ENCODE measurements around the gene FEM1C.
A peak's percentile ranks its signal among the peaks of the same experiment; 100 is the strongest.

FEM1C gene

GRCh38 chr5:115557667-115558387 lies 13.3 kb upstream of the FEM1C start:
- 57 to 63% methylated on average over 2 to 3 of the region's 3 CpGs for WGBS, 2 experiments (ENCODE audit: insufficient coverage in 2 of 2)
- Histone ChIP-seq H3K4me1 (ENCODE audit: control insufficient read depth, insufficient read depth, low read length, poor library complexity, severe bottlenecking) (peaks cover 7% of the 10 kb centered on the region), H3K36me3 (ENCODE audit: control insufficient read depth, insufficient read depth, low read length) (no peaks in the 10 kb centered on the region), H3K4me3 (ENCODE audit: extremely low read depth, insufficient read depth, low read length, poor library complexity, severe bottlenecking) (no peak overlapping the region), H3K9me3 (ENCODE audit: control insufficient read depth, low read length) (no peaks in the 10 kb centered on the region), H3K27ac (ENCODE audit: low read depth, low read length, severe bottlenecking) (peak overlapping the region; percentile 42)

- no peaks in the 10 kb centered on the region for H3K9me3 ChIP-seq (ENCODE audit: control insufficient read depth, low read length)
- H3K27ac ChIP-seq (ENCODE audit: low read depth, low read length, severe bottlenecking) = no peak overlapping the region
- H3K4me3 ChIP-seq (ENCODE audit: extremely low read depth, insufficient read depth, low read length, poor library complexity, severe bottlenecking) = no peak overlapping the region
- no peaks in the 10 kb centered on the region for H3K36me3 ChIP-seq (ENCODE audit: control insufficient read depth, insufficient read depth, low read length)
- WGBS, 2 experiments (ENCODE audit: insufficient coverage in 2 of 2) = 87 to 100% methylated on average over 2 of the region's 2 CpGs
- H3K4me1 ChIP-seq (ENCODE audit: control insufficient read depth, insufficient read depth, low read length, poor library complexity, severe bottlenecking) = peaks cover 7% of the 10 kb centered on the region
Observed at GRCh38 chr5:115556276-115556675, 11.7 kb upstream of the FEM1C start.

DNA sequence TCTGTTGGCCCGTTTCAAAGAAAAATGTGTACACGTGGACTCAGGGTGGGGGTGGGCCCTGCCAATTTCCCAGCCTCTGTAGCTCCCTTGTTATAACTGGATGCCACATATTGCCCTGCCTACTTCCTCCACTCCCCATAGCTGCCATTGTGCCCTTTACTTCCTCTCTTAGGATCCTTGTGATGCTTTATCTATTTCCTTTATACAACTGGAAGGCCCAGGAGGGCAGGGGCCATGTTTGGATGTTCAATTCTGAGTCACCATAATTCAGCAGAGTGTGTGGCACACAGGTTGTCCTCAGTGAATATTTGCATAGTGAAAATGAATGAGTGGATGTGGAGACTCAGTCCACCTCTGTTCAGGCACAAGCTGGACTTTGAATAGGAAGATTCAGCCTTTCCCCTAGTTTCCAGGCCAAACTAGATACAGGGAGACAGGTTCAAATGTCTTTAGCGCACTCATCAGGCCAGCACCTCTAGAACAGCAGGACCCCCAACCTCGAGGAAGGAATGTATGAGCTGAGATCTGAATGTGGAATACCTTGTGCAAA lies 10.6 kb upstream of the FEM1C start:
- no peak overlapping the region for H3K27ac ChIP-seq (ENCODE audit: low read depth, low read length, severe bottlenecking)
- 95 to 96% methylated on average over 2 to 3 of the region's 4 CpGs for WGBS, 2 experiments (ENCODE audit: insufficient coverage in 2 of 2)
- no peaks in the 10 kb centered on the region for H3K9me3 ChIP-seq (ENCODE audit: control insufficient read depth, low read length)
- H3K4me1 ChIP-seq (ENCODE audit: control insufficient read depth, insufficient read depth, low read length, poor library complexity, severe bottlenecking) = peaks cover 7% of the 10 kb centered on the region
- H3K4me3 ChIP-seq (ENCODE audit: extremely low read depth, insufficient read depth, low read length, poor library complexity, severe bottlenecking) = no peak overlapping the region
- no peaks in the 10 kb centered on the region for H3K36me3 ChIP-seq (ENCODE audit: control insufficient read depth, insufficient read depth, low read length)

DNA sequence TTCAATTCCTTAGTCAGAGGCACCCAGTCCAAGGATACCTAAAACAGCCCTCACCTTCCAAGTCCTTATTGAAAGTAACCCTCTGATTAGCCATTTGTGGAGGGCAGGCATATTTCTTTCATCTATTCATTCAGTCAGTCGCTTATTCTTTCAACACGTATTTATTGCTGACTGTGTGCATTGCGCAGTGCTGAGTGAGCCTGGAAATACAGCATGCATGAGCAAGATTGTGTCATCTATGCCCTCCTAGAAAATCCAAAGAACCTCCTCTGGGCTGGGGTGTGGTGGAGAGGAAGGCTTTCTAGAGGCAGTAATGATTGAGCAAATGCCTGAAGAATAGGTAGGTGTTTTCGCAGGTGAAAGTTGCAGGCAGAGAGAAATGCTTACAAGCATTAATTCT lies 8.5 kb upstream of the FEM1C start:
- Histone ChIP-seq H3K36me3 (ENCODE audit: control insufficient read depth, insufficient read depth, low read length) (no peaks in the 10 kb centered on the region), H3K4me3 (ENCODE audit: extremely low read depth, insufficient read depth, low read length, poor library complexity, severe bottlenecking) (no peak overlapping the region), H3K9me3 (ENCODE audit: control insufficient read depth, low read length) (no peaks in the 10 kb centered on the region), H3K4me1 (ENCODE audit: control insufficient read depth, insufficient read depth, low read length, poor library complexity, severe bottlenecking) (peaks cover 6% of the 10 kb centered on the region), H3K27ac (ENCODE audit: low read depth, low read length, severe bottlenecking) (no peak overlapping the region)
- 92 to 94% methylated on average over 3 to 4 of the region's 4 CpGs for WGBS, 2 experiments (ENCODE audit: insufficient coverage in 2 of 2)

- no peak overlapping the region for H3K27ac ChIP-seq (ENCODE audit: low read depth, low read length, severe bottlenecking)
- H3K4me3 ChIP-seq (ENCODE audit: extremely low read depth, insufficient read depth, low read length, poor library complexity, severe bottlenecking) = no peak overlapping the region
- WGBS, 2 experiments (ENCODE audit: insufficient coverage in 2 of 2) = 78 to 85% methylated on average over 3 to 4 of the region's 4 CpGs
- no peaks in the 10 kb centered on the region for H3K36me3 ChIP-seq (ENCODE audit: control insufficient read depth, insufficient read depth, low read length)
- H3K4me1 ChIP-seq (ENCODE audit: control insufficient read depth, insufficient read depth, low read length, poor library complexity, severe bottlenecking) = no peaks in the 10 kb centered on the region
- H3K9me3 ChIP-seq (ENCODE audit: control insufficient read depth, low read length) = peaks cover 2% of the 10 kb centered on the region
Observed at GRCh38 chr5:115551415-115551814, 6.8 kb upstream of the FEM1C start.

- H3K9me3 ChIP-seq (ENCODE audit: control insufficient read depth, low read length) = peaks cover 13% of the 10 kb centered on the region
- WGBS, 2 experiments (ENCODE audit: insufficient coverage in 2 of 2) = 10 to 20% methylated on average over 1 to 3 of the region's 3 CpGs
Observed at GRCh38 chr5:115549154-115549553, 4.6 kb upstream of the FEM1C start.

GRCh38 chr5:115548683-115549082 lies 4.1 kb upstream of the FEM1C start:
- Histone ChIP-seq H3K4me3 (ENCODE audit: extremely low read depth, insufficient read depth, low read length, poor library complexity, severe bottlenecking) (no peak overlapping the region), H3K9me3 (ENCODE audit: control insufficient read depth, low read length) (peaks cover 13% of the 10 kb centered on the region), H3K4me1 (ENCODE audit: control insufficient read depth, insufficient read depth, low read length, poor library complexity, severe bottlenecking) (no peaks in the 10 kb centered on the region), H3K36me3 (ENCODE audit: control insufficient read depth, insufficient read depth, low read length) (no peaks in the 10 kb centered on the region), H3K27ac (ENCODE audit: low read depth, low read length, severe bottlenecking) (no peak overlapping the region)
- WGBS, 2 experiments (ENCODE audit: insufficient coverage in 2 of 2) = 100% methylated on average over 2 of the region's 4 CpGs; no CpG with 5 or more reads in 1 of the 2 experiments

More at GRCh38 chr5:115549154-115549553, 4.6 kb upstream of the FEM1C start:
- H3K4me1 ChIP-seq (ENCODE audit: control insufficient read depth, insufficient read depth, low read length, poor library complexity, severe bottlenecking) = no peaks in the 10 kb centered on the region
- H3K36me3 ChIP-seq (ENCODE audit: control insufficient read depth, insufficient read depth, low read length) = no peaks in the 10 kb centered on the region
- no peak overlapping the region for H3K4me3 ChIP-seq (ENCODE audit: extremely low read depth, insufficient read depth, low read length, poor library complexity, severe bottlenecking)
- no peak overlapping the region for H3K27ac ChIP-seq (ENCODE audit: low read depth, low read length, severe bottlenecking)

DNA sequence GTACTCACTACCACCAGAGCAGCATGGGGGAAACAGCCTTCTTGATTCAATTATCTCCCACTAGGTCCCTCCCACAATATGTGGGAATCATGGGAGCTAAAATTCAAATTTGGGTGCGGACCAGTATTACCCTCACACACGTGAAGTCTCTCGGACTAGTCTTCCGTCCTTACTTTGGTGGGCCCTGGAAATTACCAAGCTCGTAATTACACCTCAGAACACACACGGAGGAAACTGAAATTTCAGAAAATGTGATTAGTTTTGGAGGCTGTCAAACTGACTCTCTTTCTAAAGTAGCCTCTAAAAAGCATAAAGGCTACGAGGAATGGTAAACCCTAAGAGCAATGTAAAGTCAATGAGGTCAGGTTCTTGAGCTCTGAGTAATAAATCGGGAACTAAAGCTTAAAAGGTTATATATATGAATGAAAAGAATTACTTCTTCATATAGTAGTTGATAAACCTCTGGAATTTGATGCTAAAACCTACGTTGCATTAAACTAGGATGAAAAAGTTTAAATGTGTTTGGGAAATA lies 842 bp upstream of the FEM1C start:
- Histone ChIP-seq H3K4me1 (ENCODE audit: control insufficient read depth, insufficient read depth, low read length, poor library complexity, severe bottlenecking) (no peaks in the 10 kb centered on the region), H3K27ac (ENCODE audit: low read depth, low read length, severe bottlenecking) (peak overlapping the region; percentile 70), H3K4me3 (ENCODE audit: extremely low read depth, insufficient read depth, low read length, poor library complexity, severe bottlenecking) (peak overlapping the region; percentile 88), H3K36me3 (ENCODE audit: control insufficient read depth, insufficient read depth, low read length) (peaks cover 10% of the 10 kb centered on the region), H3K9me3 (ENCODE audit: control insufficient read depth, low read length) (peaks cover 13% of the 10 kb centered on the region)
- 95 to 100% methylated on average over 3 to 6 of the region's 9 CpGs for WGBS, 2 experiments (ENCODE audit: insufficient coverage in 2 of 2)

GRCh38 chr5:115544043-115544435 lies 536 bp downstream of the FEM1C start:
- H3K9me3 ChIP-seq (ENCODE audit: control insufficient read depth, low read length) = peaks cover 13% of the 10 kb centered on the region
- no peaks in the 10 kb centered on the region for H3K4me1 ChIP-seq (ENCODE audit: control insufficient read depth, insufficient read depth, low read length, poor library complexity, severe bottlenecking)
- H3K36me3 ChIP-seq (ENCODE audit: control insufficient read depth, insufficient read depth, low read length) = peaks cover 23% of the 10 kb centered on the region
- 0 to 1% methylated on average over 3 to 18 of the region's 20 CpGs for WGBS, 2 experiments (ENCODE audit: insufficient coverage in 2 of 2)
- peak overlapping the region; percentile 95 for H3K27ac ChIP-seq (ENCODE audit: low read depth, low read length, severe bottlenecking)
- H3K4me3 ChIP-seq (ENCODE audit: extremely low read depth, insufficient read depth, low read length, poor library complexity, severe bottlenecking) = peak overlapping the region; percentile 88

DNA sequence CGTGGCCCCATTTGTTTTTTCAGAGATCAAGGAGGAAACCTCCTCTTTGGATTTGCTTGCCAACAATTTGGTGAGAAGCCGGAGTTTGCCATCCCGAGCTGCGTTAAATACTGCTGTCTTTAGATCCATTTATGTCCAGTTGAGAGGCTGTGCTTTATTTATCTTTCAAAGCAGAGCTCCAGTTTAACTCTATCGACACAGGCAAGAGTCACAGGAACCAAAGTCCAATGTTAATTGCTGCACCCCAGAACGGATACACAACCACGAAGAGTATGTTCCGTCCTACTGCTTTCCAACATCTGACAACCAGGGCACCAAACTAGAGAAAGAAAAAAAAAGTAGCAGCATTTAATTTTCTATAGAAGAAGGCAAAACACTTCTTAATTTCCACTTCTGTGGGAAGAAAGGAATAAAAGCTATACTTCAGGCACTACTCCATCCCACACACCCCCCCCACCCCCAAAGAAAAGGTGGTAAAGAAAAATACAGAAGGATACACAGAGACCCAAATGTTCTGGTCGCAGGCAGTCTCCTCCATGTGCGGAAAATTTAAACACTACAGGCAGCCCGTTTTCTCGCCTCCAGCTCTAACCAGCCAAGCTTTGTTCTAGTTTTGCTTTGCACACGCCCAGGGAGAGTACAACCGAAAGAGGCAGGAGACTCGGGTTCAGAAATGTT lies 1.1 kb downstream of the FEM1C start:
- H3K4me3 ChIP-seq (ENCODE audit: extremely low read depth, insufficient read depth, low read length, poor library complexity, severe bottlenecking) = peak overlapping the region; percentile 88
- H3K9me3 ChIP-seq (ENCODE audit: control insufficient read depth, low read length) = peaks cover 13% of the 10 kb centered on the region
- H3K27ac ChIP-seq (ENCODE audit: low read depth, low read length, severe bottlenecking) = peak overlapping the region; percentile 95
- WGBS, 2 experiments (ENCODE audit: insufficient coverage in 2 of 2) = 13% methylated on average over 9 to 14 of the region's 15 CpGs
- H3K4me1 ChIP-seq (ENCODE audit: control insufficient read depth, insufficient read depth, low read length, poor library complexity, severe bottlenecking) = no peaks in the 10 kb centered on the region
- peaks cover 28% of the 10 kb centered on the region for H3K36me3 ChIP-seq (ENCODE audit: control insufficient read depth, insufficient read depth, low read length)

Measured in mesodermal cell (in vitro differentiated cells).